ENCODE results near the gene ZFHX3.

ZFHX3 gene

GRCh38 chr16:72969812-72970211, 78.1 kb downstream of the ZFHX3 start:
- DNase-seq: no peak

DNA sequence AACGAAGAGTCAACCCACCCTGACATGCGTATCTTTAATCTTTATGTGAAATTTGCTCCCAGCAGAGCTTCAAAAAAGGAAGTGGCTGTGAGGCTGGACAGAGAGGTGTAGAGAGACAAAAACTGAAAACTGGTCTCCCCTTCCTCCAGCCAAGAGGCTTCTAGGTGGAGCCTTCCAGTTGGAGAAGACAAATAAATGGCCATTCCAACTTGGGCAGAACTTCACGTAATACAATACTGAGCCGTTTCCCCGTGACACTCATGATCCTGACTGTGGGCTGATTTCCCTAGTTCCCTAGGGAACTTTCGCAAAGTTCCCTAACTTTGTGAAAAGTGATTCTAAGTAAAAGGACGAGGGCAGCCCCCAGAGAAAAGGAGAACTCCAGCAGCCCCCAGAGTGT, 78.8 kb downstream of the ZFHX3 start:
- no peak for DNase-seq

GRCh38 chr16:72967941-72968340, 80.0 kb downstream of the ZFHX3 start:
- no peak for DNase-seq

GRCh38 chr16:72963533-72964315, 84.2 kb downstream of the ZFHX3 start:
- no peak for DNase-seq

DNA sequence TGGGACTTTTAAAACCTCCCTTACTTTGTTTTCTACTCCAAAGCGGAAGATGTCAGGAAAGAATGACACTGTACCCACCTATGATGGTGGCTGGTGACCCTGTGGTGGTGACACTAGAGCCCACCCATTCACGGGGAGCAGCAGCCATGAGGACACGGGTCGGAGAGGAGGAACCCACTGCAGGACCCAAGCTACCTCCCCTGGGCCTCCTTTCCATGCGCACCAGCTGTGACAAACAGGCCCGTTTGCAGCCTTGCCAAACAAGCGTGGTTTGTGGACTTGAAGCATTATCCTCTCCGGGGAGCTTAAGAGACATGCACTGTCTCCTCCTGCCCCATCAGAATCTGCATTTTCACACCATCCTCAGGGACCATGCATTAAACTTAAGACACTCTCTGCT, 85.6 kb downstream of the ZFHX3 start:
- no peak for DNase-seq

- no peak for DNase-seq
Measured at GRCh38 chr16:72961863-72962262, 86.1 kb downstream of the ZFHX3 start.

GRCh38 chr16:72961115-72961832, 86.7 kb downstream of the ZFHX3 start:
- no peak for DNase-seq

DNA sequence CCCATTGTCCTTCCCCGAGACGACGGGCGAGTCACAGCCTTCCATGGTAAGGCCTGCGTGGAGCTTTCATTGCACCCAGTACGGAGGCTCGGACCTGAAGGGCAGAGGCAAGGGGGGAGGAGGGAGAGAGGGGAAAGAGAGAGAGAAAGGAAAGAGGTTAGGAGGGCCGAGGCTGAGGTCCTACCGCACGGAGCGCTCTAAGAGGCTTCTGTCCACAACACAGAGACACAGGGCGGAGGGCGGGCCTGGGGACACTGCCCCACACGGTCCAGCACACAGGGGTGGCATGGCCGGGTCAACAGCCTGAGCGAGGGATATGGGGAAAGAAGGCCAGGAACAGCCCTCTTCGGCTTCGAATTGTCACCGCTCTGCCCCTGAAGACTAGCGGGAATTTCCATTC, 87.8 kb downstream of the ZFHX3 start:
- no peak for DNase-seq

DNA sequence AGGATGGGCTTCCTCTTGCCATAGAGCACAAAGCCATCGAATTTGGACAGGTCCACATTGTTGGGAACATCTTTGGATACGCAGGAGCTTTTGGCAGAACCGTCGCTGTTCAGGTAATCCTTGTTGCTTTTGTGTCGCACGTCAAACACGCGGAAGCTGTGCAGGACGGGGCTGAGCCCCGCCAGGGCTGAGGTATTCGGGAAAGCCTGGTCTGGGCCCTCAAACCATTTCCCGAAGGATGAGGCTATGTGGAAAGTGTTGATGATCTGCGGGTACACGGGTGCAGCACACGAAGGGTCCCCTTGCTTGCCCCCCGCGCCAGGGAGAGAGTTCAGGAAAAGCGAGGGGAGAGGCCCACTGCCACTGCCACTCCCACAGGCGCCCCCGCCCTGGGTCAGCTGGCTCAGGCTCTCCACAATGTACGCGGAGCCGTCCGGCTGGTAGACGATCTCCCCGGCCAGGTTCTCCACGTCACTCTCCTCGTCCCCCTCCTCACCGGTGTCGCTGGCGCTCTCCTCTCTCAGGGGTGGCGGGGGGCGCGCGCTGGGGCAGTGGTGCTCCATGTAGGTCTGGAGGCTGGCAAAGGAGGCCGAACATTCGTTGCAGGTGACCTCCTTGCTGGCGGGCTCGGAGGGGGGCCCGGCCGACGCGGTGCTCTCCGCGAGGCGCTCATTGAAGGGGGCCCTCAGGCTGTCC, 88.5 kb downstream of the ZFHX3 start:
- no peak for DNase-seq

DNA sequence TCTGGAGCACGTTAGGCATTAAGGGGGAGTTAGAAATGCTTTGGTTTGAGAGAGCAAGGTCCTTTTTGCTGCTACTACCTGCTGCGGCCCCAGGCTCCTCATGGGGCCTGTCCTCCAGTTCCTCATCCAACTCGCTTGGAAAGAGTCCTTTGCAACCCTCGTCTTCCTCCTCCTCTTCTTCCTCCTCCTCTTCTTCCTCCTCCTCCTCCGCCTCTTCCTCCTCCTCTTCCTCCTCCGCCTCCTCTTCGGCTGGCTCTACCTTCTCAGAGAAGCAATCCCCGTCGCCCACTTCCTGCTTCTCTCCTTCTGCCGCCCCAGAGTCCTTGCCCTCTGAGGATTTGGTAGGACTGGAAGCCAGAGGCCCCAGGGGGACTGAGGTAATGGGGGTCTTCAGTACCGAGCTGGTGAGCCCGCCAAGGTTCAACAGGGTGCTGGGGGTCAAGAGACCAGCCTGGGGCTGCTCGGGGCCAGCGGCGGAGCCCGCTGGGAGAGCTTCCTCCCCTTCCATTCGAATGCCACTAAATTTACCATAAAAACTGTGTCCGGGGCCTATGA, 89.3 kb downstream of the ZFHX3 start:
- no peak for DNase-seq

DNA sequence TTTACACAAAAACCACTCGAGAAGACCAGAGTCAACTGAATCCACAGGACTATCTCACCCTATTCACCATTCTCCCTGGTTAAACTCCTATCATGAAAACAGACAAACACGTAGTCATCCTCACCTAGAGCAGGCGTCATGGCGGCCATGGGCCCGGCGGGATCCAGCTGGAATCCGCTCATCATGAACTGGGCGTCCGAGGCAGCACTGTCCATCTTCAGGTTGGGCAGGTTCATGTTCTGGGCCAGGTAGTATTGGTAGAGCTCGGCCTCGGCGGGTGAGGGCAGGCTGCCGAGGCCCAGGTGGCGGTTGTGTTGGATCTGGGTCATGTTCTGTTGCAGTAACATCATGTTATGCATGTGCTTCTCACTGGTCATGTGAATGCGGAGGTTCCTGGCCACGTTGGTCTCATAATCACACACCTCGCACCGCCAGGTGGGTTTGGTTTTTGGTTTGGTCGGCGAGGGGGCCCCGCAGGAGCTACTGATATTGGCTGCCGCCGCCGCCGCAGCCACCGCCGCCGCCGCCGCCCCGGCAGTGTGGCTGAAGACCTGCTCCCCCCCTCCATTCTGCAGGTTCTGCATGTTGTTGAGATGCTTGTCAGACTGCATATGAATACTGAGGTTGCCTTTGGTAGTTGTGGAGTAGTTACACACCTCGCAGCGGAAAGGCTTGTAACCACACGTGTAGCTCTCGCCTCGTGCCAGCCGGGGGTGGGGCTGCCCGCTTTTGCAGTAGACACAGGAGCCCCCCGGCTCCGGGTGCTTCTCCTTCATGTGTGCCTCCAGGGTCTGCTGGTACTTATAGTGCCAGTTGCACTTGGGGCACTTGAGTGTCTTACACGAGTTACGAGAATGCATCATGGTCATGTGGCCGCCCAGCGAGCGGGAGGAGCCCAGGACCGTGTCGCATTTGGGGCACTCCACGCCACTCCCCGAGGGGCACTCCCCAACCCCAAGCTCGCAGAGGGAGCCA, 90.3 kb downstream of the ZFHX3 start:
- no peak for DNase-seq

- no peak for DNase-seq
Measured at GRCh38 chr16:72956124-72957064, 91.5 kb downstream of the ZFHX3 start.

GRCh38 chr16:72952811-72953271, 95.1 kb downstream of the ZFHX3 start:
- DNase-seq: no peak

GRCh38 chr16:72952404-72952803, 95.5 kb downstream of the ZFHX3 start:
- DNase-seq: no peak

DNA sequence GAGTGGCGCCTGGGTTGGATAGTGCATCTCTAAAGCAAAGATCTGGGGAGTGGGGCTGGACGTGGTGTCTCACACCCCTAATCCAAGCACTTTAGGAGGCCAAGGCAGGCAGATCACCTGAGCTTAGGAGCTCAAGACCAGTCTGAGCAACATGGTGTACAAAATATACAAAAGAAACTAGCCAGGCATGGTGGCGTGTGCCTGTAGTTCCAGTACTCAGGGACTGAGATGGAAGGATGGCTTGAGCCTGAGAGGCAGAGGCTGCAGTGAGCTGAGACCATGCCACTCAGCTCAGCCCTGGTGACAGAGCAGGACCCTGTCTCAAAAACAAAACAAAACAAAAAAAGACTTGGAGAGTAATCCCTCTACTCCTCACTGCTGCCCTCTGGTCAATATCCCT, 96.0 kb downstream of the ZFHX3 start:
- DNase-seq: no peak

- DNase-seq: no peak
Measured at GRCh38 chr16:72950669-72951068, 97.3 kb downstream of the ZFHX3 start.

DNA sequence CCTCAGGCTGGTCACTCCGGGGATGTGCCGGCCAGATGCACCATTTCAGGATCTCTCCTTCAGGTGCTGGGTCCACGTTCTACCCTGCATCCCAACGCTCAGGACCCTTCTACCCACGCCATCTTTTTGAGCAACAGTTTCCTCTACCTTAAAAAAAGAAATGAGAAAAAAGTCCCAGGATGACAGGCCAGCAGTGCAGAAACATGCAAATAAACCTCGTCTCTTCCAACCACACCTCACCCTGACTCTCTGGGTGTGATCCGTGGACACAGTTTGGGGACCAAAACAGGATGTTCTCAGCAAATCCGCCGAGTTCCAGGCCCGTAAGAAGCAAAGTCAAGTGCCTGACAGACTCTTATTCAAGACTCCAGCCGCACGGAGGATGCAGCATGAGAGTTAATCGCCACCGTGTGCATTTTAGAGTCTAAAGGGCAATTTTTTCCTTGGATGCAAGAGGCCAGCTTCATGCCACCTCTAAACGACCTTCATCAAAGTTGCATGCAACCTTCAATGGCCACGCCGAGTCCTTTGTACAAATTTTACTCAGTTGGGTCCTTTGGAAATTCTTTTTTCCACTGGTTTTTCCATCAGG, 99.6 kb downstream of the ZFHX3 start:
- no peak for DNase-seq

DNA sequence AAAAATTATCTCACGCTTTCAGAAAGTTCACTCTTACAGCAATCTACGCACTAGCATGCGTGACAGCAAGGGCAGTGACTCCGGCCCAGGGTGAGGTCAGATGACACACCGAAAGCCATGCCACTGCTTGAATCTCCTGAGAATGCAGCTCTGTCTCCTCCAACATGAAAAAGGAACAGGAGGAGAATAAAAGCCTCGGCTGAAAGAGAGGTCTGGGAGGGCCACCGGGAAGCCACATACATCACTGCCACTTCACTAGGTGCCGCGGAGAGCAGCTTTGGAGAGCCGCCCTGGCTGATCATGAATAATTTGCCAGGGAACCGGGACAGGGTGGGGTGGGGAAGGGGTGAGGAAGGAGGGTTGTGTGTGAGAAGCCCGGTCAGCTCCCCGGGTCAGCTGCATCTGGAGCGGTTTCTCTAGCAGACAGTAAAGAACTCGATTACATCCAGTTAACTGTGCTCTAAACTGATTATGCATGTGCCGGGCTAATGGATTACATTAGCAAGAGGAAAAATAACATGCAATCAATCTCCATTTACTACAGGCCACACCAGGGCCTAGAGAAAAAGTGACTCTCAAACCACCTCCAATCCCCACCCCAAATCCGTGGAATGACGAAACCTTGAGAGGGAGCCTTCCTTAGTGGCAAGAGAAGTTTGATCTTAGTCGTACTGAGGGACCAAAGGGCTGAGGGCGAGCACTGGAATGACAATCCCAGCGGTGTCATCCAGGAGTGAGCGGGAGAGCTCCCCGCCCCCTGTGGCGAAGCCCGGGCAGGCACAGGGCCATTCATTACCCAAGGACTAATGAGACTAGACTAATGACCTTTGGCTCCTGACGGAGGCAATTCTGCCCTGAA, 100.3 kb downstream of the ZFHX3 start:
- no peak for DNase-seq

DNA sequence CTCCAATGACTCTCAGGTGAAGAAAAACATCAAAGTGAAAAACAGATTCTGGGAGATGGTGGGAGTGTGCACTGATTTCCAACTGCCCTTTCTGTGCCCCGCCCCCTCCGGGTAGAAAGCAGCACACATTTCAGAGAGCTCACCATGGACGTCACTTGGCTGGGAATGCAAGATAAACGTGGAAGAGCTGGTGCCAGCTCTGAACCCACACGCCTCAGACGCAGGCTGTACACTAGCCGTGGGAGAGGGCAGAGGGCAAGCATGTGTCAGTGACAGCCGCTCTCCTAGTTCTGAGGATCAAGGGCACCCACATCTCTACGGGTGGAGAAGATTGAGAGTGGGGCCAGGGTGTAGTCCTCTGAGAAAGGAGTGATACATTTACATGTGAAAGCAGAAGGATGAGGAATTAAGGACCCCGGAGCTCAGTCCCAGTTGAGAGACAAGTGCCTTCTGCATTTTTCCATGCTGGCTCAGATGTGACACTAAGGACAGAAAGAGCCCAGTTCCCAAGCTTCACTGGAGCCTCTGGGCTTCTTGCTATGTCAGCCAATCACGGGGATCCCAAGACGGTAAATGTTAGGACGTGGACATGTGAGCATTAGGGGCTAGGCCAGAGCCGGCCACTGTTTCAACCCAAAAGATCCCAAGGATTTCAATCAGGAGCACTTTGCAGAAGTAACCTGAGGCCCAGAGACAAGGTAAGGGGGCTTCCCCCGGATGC, 101.3 kb downstream of the ZFHX3 start:
- no peak for DNase-seq
